Esophagus muscularis mucosa (tissue), 3 donors: ENCODE measurements around the gene MANSC1.

Source experiments
- CTCF ChIP-seq, 3 experiments: fragments of 200-600 bp in 2 of 3; fragments of 450-650 bp in 1 of 3; sonication (generic) in 2 of 3; IDR thresholded peaks; one replicate each; pipeline ENCODE4 v1.5.1; 2017 to 2019; ENCODE audit warnings: antibody characterized with exemption in 3 of 3, mild to moderate bottlenecking in 2 of 3, moderate library complexity in 1 of 3
- EP300 ChIP-seq: sonication (generic); formaldehyde crosslinking; IDR thresholded peaks from one replicate; pipeline ENCODE4 v1.6.1; 2017; ENCODE audit warnings: antibody characterized with exemption

DNA sequence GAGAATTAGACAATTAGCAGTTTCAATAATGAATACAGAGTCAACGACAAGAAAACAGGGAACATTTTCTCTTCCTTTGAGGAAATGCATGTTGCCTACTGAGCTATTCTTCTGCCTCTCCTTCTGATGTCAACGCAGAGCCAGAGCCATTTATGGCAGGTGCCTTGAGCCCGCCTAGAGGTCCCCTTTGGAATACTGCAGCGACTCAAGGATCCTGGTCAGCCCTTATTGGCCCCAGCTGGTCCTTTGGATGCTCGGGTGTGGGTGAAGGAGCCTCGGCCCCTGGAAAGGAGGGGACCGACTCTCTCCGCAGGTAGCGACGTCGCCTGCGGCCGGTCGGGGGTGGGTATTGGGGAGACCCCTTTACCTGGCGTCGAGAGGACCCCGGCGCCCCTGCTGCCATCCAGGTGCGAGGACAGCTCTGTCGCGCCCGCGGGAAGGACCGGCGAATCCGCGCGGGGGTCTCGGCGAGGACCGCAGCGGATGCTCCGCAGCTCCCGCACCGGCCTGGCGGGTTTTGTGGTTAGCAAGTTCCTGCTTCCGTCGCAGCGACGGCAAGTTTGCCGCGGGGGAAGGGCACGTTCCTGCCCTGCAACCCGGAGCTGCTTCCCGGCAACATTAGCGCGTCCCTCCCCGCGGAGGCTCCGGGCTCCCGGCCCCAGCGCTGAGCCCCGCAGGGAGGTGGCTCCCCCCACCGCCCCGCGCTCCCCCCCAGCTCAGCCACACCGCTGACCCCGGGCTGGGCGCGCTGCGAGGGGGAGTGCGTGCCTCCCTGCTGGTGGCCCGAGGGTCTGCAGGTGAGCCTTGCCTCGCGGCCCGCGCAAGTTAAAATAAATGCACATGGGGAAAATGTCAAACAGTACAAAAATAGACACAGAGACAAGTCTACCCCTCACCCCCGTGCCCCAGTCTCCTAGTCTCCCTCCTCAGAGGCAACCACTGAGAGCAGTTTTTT, at the start of gene MANSC1:
- TF ChIP-seq CTCF (IDR thresholded peaks at IDR 0.05) (peak; percentile 10 to 55 (median 35)), EP300 (no peak)
